ENCODE data around the gene IFIT1. TPM values are rescaled to one million over a fixed set of nuclear protein-coding genes. Genes with fewer than 3 reads are reported as not detected.

IFIT1 gene
- total RNA-seq, 4 donors from 2014 or later, result 0.61 to 12.3 (median 2.6) TPM

DNA sequence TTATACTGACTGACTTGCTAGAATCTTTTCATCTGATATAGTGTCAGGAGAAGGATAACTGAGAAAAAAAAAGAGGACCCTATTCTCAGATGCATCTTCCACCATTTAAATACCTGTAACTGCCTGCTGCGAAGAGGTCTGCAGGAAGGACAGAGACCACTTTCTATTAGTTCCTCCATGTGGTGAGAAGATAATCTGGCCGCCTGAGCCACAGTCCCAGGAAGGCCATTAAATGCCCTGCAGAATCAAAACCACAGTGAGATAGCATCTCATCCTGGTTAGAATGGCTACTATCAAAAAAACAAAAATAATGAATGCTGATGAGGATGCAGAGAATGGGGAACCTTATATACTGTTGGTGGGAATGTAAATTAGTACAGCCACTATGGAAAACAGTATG, 34.4 kb upstream of the IFIT1 start:
- DNase-seq, result no peak
- 67 to 82% methylated on average over 2 of the region's 2 CpGs for WGBS, 2 donors
- H3K4me1 ChIP-seq, result peaks cover 0 to 10% (median 0%) of the 10 kb centered on the region in 3 donors
- no peak overlapping the region for H3K27ac ChIP-seq
- H3K9me3 ChIP-seq, result no peaks in the 10 kb centered on the region
- intact Hi-C loops (cut with DNase I), result no loop called here
- no peaks in the 10 kb centered on the region for H3K27me3 ChIP-seq
- TF ChIP-seq, protein P1, sequence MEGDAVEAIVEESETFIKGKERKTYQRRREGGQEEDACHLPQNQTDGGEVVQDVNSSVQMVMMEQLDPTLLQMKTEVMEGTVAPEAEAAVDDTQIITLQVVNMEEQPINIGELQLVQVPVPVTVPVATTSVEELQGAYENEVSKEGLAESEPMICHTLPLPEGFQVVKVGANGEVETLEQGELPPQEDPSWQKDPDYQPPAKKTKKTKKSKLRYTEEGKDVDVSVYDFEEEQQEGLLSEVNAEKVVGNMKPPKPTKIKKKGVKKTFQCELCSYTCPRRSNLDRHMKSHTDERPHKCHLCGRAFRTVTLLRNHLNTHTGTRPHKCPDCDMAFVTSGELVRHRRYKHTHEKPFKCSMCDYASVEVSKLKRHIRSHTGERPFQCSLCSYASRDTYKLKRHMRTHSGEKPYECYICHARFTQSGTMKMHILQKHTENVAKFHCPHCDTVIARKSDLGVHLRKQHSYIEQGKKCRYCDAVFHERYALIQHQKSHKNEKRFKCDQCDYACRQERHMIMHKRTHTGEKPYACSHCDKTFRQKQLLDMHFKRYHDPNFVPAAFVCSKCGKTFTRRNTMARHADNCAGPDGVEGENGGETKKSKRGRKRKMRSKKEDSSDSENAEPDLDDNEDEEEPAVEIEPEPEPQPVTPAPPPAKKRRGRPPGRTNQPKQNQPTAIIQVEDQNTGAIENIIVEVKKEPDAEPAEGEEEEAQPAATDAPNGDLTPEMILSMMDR (IDR thresholded peaks at IDR 0.05), result no peak
- no peak for TF ChIP-seq POLR2A (IDR thresholded peaks at IDR 0.05)
- H3K4me3 ChIP-seq, result no peak overlapping the region
- no peaks in the 10 kb centered on the region for H3K36me3 ChIP-seq

DNA sequence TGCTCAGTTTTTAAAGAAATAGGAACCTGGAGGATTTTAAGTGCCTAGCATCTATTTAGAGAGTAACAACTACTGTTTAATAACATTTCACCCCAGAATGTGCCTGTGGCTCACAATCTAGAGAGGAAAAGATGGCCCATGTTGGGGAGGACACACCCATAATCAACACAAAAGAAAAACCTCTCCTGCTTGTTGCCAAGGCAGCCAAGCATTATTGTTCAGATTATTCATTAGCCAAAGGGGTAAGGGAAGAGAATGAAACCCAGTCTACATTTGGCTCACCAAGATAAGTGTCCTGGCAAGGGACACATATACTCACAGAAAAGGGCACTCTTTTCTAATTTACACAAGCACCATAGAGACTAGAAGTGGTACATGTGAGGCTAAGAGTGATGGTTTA, 32.3 kb upstream of the IFIT1 start:
- no peak for DNase-seq
- Histone ChIP-seq H3K4me3 (no peak overlapping the region), H3K4me1 (peaks cover 0 to 15% (median 0%) of the 10 kb centered on the region in 3 donors), H3K9me3 (no peaks in the 10 kb centered on the region), H3K27ac (no peak overlapping the region), H3K36me3 (no peaks in the 10 kb centered on the region), H3K27me3 (no peaks in the 10 kb centered on the region)
- intact Hi-C loops (cut with DNase I), result no loop called here
- no peak for TF ChIP-seq POLR2A (IDR thresholded peaks at IDR 0.05)

DNA sequence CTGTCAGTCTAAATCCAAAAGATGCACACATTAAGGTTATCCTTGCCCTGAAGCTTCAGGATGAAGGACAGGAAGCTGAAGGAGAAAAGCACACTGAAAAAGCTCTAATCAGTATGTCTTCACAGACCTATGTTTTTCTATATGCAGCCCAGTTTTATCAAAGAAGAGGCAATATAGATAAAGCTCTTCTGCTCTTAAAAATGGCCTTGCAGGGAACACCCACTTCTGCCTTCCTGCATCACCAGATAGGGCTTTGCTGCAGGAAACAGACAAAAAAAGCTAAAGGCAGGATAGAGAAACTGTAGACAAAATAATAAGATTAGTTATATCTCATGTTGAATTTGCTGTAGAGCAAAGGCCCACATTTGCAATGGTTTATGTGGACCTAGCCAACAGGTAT, 29.5 kb upstream of the IFIT1 start:
- Histone ChIP-seq H3K9me3 (no peaks in the 10 kb centered on the region), H3K27ac (no peak overlapping the region), H3K27me3 (no peaks in the 10 kb centered on the region), H3K4me3 (no peak overlapping the region), H3K4me1 (peaks cover 0 to 25% (median 9%) of the 10 kb centered on the region in 3 donors), H3K36me3 (no peaks in the 10 kb centered on the region)
- TF ChIP-seq POLR2A (IDR thresholded peaks at IDR 0.05), result no peak
- intact Hi-C loops (cut with DNase I), result no loop called here
- no peak for DNase-seq

DNA sequence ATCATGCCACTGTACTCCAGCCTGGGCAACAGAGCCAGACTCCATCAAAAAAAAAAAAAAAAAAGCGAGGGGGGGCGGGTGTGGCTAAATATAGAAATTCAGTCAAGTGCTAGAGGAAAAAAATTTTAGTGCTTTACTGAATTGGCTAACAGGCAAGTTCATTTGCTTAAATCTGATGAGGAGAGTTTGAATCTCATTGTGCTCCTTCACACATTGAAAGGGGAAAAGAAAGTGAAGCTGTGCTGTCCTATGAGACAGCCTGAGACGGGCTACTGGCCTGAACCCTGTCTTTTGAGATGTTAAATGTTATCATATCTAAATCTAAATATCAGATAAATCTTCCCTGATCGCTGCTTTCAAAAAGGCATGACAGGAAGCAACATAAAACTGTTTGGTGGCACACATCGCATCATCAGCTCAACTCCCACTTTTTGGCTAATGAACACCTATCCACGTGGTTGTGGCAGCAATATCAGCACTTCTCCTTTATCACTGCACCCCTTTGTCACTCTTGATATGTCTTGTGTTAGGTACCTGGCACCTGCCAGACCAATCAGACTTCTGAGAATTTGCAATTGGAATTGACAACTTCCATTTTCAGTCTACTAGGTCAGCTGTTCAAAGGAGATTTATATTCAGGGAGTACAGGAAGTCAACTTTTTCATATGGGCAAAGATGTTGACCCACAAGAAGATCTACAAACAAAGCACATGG, 28.5 kb upstream of the IFIT1 start:
- H3K27ac ChIP-seq, result no peak overlapping the region
- no peak overlapping the region for H3K4me3 ChIP-seq
- no peaks in the 10 kb centered on the region for H3K9me3 ChIP-seq
- peaks cover 0 to 32% (median 14%) of the 10 kb centered on the region in 3 donors for H3K4me1 ChIP-seq
- H3K36me3 ChIP-seq, result no peaks in the 10 kb centered on the region
- H3K27me3 ChIP-seq, result no peaks in the 10 kb centered on the region
- DNase-seq, result no peak
- no peak for TF ChIP-seq POLR2A (IDR thresholded peaks at IDR 0.05)
- TF ChIP-seq, protein P1 (IDR thresholded peaks at IDR 0.05), result no peak
- intact Hi-C loops (cut with DNase I), result no loop called here
- 70 to 77% methylated on average over 6 of the region's 6 CpGs for WGBS, 2 donors

DNA sequence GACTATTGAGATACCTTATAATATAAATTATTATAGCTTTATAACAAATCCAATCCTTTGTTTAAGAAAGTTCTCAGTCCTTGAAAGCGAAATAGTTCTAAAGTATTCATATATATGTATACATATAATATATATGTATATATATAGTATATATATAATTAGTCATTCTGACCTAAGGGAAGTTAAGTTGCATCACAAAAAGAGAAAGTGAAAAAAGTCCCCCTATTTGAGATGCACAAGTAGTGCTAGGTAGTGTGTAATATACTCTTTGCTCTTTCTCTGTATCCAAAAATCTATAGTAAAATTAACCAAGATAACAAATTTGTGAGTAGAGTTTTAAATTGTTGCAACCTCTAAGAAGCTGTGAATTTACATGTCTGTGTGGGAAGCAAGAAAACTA, 27.9 kb upstream of the IFIT1 start:
- TF ChIP-seq, protein P1 (IDR thresholded peaks at IDR 0.05), result no peak
- TF ChIP-seq POLR2A (IDR thresholded peaks at IDR 0.05), result no peak

DNA sequence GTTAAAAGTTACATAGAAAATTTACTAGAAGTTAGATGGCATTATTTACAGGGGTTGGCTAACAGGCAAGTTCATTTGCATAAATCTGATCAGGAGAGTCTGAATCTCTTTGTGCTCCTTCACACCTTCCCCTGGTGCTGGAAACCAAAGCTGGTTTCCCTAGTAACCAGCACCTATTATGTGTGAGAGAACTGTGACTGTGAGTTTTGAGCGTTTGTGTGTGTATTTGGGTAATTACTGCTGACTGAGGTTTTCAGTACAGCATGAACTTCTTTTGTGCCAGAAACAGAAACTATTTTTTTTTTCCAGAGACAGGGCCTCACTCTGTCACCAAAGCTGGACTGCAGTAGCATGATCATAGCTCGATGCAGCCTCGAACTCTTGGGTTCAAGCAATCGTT, 24.9 kb upstream of the IFIT1 start:
- peak overlapping the region in 2 of 4 donors; percentile 0 to 7 for H3K27ac ChIP-seq
- peaks cover 0 to 33% (median 19%) of the 10 kb centered on the region in 3 donors for H3K4me1 ChIP-seq
- no peaks in the 10 kb centered on the region for H3K27me3 ChIP-seq
- no peaks in the 10 kb centered on the region for H3K9me3 ChIP-seq
- no peak for TF ChIP-seq POLR2A (IDR thresholded peaks at IDR 0.05)
- TF ChIP-seq, protein P1 (IDR thresholded peaks at IDR 0.05), result no peak
- H3K36me3 ChIP-seq, result no peaks in the 10 kb centered on the region
- WGBS, 2 donors, result 49 to 65% methylated on average over 4 of the region's 4 CpGs
- no peak overlapping the region for H3K4me3 ChIP-seq
- no peak for DNase-seq
- intact Hi-C loops (cut with DNase I), result no loop called here

More for the DNA sequence above, 27.9 kb upstream of the IFIT1 start:
- intact Hi-C loops (cut with DNase I), result no loop called here
- Histone ChIP-seq H3K27ac (no peak overlapping the region), H3K9me3 (no peaks in the 10 kb centered on the region), H3K36me3 (no peaks in the 10 kb centered on the region), H3K4me3 (no peak overlapping the region), H3K4me1 (peaks cover 0 to 39% (median 19%) of the 10 kb centered on the region in 3 donors), H3K27me3 (no peaks in the 10 kb centered on the region)
- no peak for DNase-seq
- WGBS, 2 donors, result 93 to 97% methylated on average over 1 of the region's 1 CpG

Measured in esophagus squamous epithelium (tissue), 5 donors.